ENCODE data around the gene IL2RA.
A peak's percentile ranks its signal among the peaks of the same experiment; 100 is the strongest.

The IL2RA gene

DNA sequence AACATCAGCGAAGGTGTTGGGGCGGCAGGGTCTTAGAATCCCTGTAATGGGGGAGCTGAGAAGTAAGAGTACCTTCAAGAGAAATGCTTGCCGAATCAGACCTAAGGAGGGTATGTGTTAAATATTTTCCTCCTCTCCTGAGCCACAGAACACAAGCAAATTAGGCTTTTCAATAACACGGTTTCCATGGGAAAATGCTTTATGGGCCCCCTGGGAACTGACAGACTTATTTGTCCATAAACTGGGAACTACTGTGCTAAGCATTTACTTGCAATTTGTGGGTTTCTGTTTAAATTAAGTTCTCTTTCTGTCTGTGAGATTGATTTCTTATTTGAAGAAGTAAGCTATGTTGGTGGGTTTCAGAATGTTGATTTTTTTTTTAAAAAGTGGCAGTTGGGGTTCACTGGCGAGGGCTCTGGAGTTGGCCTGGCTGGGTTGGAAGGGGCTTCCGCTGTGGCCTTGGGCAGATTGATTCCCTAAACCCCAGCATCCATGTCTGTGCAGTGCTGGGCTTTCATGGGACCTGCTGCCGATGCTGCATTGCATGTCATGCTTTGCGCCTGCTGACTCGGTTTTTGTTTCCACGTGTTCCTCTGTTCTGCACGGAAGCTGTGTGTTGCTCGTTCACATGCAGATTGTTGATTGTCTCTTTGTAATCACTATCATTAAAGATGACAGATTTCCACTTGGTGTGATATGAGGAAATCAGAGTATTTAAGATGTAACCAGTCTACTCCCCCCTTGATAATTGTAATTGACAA, 33.8 kb upstream of the IL2RA start:
- Histone ChIP-seq H2AK5ac (ENCODE audit: low read length) (no peak overlapping the region), H3K9ac (ENCODE audit: low read length) (no peak overlapping the region), H4K12ac (ENCODE audit: low read depth, low read length) (no peak overlapping the region), H3K27me3 (ENCODE audit: insufficient read depth, low read length) (no peaks in the 10 kb centered on the region), H3K9me3 (ENCODE audit: insufficient read depth, low read depth, low read length) (no peaks in the 10 kb centered on the region), H4K8ac (ENCODE audit: low read depth, low read length) (no peak overlapping the region), H3K79me2 (ENCODE audit: control insufficient read depth, insufficient read depth, low read length, poor library complexity) (peaks cover 9% of the 10 kb centered on the region), H2BK5ac (ENCODE audit: low read depth, low read length, poor library complexity) (no peak overlapping the region), H3K14ac (ENCODE audit: low read length) (no peak overlapping the region), H4K91ac (ENCODE audit: low read depth, low read length) (no peak overlapping the region), H2BK12ac (ENCODE audit: low read length) (no peak overlapping the region), H3K4me1 (ENCODE audit: control insufficient read depth in 1 of 2, insufficient read depth in 2 of 2, low read length in 2 of 2) (peaks cover 0 to 2% of the 10 kb centered on the region in 2 experiments), H3K4ac (ENCODE audit: low read depth, low read length) (peak overlapping the region; percentile 76), H3K4me2 (ENCODE audit: low read length) (no peak overlapping the region), H3K23ac (ENCODE audit: low read length) (no peak overlapping the region), H3K36me3 (ENCODE audit: control insufficient read depth in 1 of 2, insufficient read depth in 2 of 2, low read length in 2 of 2) (peaks cover 4 to 11% of the 10 kb centered on the region in 2 experiments), H2AFZ (ENCODE audit: insufficient read depth, low read length, poor library complexity) (no peak overlapping the region), H3K18ac (ENCODE audit: low read length) (no peak overlapping the region), H2BK120ac (ENCODE audit: insufficient read depth, low read length, poor library complexity) (no peak overlapping the region), H3K79me1 (ENCODE audit: low read length) (no peaks in the 10 kb centered on the region), H3K4me3 (ENCODE audit: low read depth, low read length) (no peak overlapping the region), H3K27ac (ENCODE audit: low read depth, low read length) (no peak overlapping the region)
- no peak for DNase-seq
- WGBS (ENCODE audit: extremely low coverage, insufficient coverage, insufficient read length) = no CpG with 5 or more reads among the region's 12 CpGs

DNA sequence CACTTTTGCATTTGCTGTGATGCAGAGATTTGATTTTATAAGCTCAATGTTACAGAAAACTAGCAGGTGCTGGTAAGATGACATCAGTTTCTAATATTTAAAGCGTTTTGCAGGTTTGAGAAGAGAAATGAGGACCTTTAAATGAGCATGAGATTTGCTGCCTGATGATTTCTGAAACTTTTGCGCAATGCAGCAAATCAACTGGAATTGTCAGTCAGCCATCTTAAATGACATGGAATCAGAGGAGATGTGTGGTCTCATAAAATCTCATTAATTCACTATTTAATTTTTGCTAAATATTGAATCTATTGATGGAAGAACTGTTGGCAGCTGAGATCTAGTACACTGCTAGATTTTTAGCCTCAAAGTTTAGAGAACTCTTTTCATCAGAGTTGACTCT, 30.6 kb upstream of the IL2RA start:
- no peak overlapping the region for H2BK12ac ChIP-seq (ENCODE audit: low read length)
- H2BK120ac ChIP-seq (ENCODE audit: insufficient read depth, low read length, poor library complexity) = no peak overlapping the region
- no peak overlapping the region for H3K23ac ChIP-seq (ENCODE audit: low read length)
- no peak overlapping the region for H3K4me2 ChIP-seq (ENCODE audit: low read length)
- H3K27ac ChIP-seq (ENCODE audit: low read depth, low read length) = no peak overlapping the region
- H3K9ac ChIP-seq (ENCODE audit: low read length) = no peak overlapping the region
- H4K12ac ChIP-seq (ENCODE audit: low read depth, low read length) = no peak overlapping the region
- H3K18ac ChIP-seq (ENCODE audit: low read length) = no peak overlapping the region
- peaks cover 5% of the 10 kb centered on the region for H3K79me1 ChIP-seq (ENCODE audit: low read length)
- H3K79me2 ChIP-seq (ENCODE audit: control insufficient read depth, insufficient read depth, low read length, poor library complexity) = peaks cover 18% of the 10 kb centered on the region
- H3K4me3 ChIP-seq (ENCODE audit: low read depth, low read length) = no peak overlapping the region
- peak overlapping the region; percentile 66 for H3K4ac ChIP-seq (ENCODE audit: low read depth, low read length)
- no peak overlapping the region for H2AFZ ChIP-seq (ENCODE audit: insufficient read depth, low read length, poor library complexity)
- no CpG with 5 or more reads among the region's 2 CpGs for WGBS (ENCODE audit: extremely low coverage, insufficient coverage, insufficient read length)
- H3K4me1 ChIP-seq (ENCODE audit: control insufficient read depth in 1 of 2, insufficient read depth in 2 of 2, low read length in 2 of 2) = peaks cover 0 to 12% of the 10 kb centered on the region in 2 experiments
- no peak overlapping the region for H2AK5ac ChIP-seq (ENCODE audit: low read length)
- H4K8ac ChIP-seq (ENCODE audit: low read depth, low read length) = no peak overlapping the region
- no peaks in the 10 kb centered on the region for H3K27me3 ChIP-seq (ENCODE audit: insufficient read depth, low read length)
- no peak overlapping the region for H2BK5ac ChIP-seq (ENCODE audit: low read depth, low read length, poor library complexity)
- DNase-seq = no peak
- no peak overlapping the region for H4K91ac ChIP-seq (ENCODE audit: low read depth, low read length)
- H3K36me3 ChIP-seq (ENCODE audit: control insufficient read depth in 1 of 2, insufficient read depth in 2 of 2, low read length in 2 of 2) = peaks cover 4 to 6% of the 10 kb centered on the region in 2 experiments
- no peaks in the 10 kb centered on the region for H3K9me3 ChIP-seq (ENCODE audit: insufficient read depth, low read depth, low read length)
- H3K14ac ChIP-seq (ENCODE audit: low read length) = no peak overlapping the region

DNA sequence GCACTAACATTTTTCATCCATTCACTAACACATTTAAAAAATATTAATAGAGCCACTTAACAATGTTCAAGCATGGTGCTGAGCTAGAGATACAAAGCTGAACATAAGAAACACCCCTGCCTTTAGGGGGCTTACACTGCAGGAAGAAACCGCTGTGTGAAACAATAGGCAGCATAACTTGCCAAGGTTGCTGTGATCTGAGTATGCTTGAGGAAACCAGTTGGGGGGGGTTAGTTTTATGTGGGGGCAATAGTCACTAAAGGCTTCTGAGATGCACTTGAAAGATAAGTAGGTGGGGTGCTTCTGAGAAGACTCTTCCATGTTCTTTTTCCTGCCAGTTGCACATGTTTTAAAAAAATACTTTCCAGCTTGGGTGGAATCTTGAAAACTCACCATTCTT, 29.5 kb upstream of the IL2RA start:
- Histone ChIP-seq H2AK5ac (ENCODE audit: low read length) (no peak overlapping the region), H3K4me1 (ENCODE audit: control insufficient read depth in 1 of 2, insufficient read depth in 2 of 2, low read length in 2 of 2) (peaks cover 0 to 12% of the 10 kb centered on the region in 2 experiments), H4K91ac (ENCODE audit: low read depth, low read length) (no peak overlapping the region), H3K9me3 (ENCODE audit: insufficient read depth, low read depth, low read length) (no peaks in the 10 kb centered on the region), H4K12ac (ENCODE audit: low read depth, low read length) (no peak overlapping the region), H3K14ac (ENCODE audit: low read length) (no peak overlapping the region), H3K9ac (ENCODE audit: low read length) (no peak overlapping the region), H3K4me2 (ENCODE audit: low read length) (no peak overlapping the region), H3K79me1 (ENCODE audit: low read length) (peaks cover 5% of the 10 kb centered on the region), H2BK120ac (ENCODE audit: insufficient read depth, low read length, poor library complexity) (no peak overlapping the region), H3K27ac (ENCODE audit: low read depth, low read length) (no peak overlapping the region), H2BK5ac (ENCODE audit: low read depth, low read length, poor library complexity) (no peak overlapping the region), H3K4ac (ENCODE audit: low read depth, low read length) (peak overlapping the region; percentile 71), H3K36me3 (ENCODE audit: control insufficient read depth in 1 of 2, insufficient read depth in 2 of 2, low read length in 2 of 2) (no peaks in the 10 kb centered on the region), H3K18ac (ENCODE audit: low read length) (no peak overlapping the region), H3K23ac (ENCODE audit: low read length) (no peak overlapping the region), H2BK12ac (ENCODE audit: low read length) (no peak overlapping the region), H4K8ac (ENCODE audit: low read depth, low read length) (no peak overlapping the region), H2AFZ (ENCODE audit: insufficient read depth, low read length, poor library complexity) (no peak overlapping the region), H3K27me3 (ENCODE audit: insufficient read depth, low read length) (no peaks in the 10 kb centered on the region), H3K4me3 (ENCODE audit: low read depth, low read length) (no peak overlapping the region), H3K79me2 (ENCODE audit: control insufficient read depth, insufficient read depth, low read length, poor library complexity) (peaks cover 18% of the 10 kb centered on the region)
- DNase-seq = no peak
- no CpG with 5 or more reads among the region's 1 CpG for WGBS (ENCODE audit: extremely low coverage, insufficient coverage, insufficient read length)

DNA sequence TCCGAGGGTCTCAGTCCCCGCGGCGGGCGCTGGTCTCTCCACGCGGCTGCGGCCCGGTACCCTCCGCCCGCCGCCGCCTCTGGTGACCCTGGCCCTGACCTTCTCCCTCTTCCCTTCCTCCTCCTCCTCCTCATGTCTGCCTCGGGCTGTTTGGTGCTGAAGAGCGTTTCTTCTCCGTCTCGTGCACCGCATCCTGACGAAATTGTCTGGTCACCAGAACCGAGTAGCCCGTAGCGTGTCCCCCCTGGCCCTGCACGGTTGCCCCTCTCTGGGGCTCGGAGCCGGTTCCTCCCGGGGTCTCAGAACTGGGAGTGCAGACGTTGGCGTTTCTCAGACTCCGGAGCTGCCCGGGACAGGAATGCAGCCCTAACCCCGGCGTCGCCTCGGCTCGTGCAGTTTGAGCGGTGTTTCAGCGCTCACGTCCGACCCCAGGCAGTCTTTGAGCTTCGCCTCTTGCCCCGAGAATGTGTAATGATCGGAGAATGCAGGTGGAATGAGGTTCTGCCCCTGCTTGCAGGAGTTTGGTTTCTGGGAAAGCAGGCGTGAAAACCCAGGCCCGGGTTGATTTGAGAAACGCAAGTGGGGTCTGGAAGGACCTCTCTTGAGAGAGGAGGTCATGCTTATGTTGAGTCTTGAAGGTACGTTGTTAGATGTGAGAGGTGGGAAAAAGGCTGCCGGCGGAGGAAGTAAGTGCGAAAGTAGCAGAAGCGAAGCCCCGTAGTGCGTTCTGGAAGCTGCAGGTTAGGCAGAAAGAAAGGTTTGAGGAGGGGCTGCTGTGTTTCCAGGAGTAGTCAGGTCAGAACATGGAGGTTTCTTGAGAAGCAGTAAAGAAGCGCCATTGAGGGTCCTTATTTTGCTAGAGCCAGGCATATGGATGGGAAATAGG, 27.4 kb upstream of the IL2RA start:
- peak overlapping the region; percentile 98 for H3K9ac ChIP-seq (ENCODE audit: low read length)
- H4K12ac ChIP-seq (ENCODE audit: low read depth, low read length) = peak overlapping the region; percentile 88
- peak overlapping the region; percentile 92 for H3K14ac ChIP-seq (ENCODE audit: low read length)
- H3K27me3 ChIP-seq (ENCODE audit: insufficient read depth, low read length) = no peaks in the 10 kb centered on the region
- H3K9me3 ChIP-seq (ENCODE audit: insufficient read depth, low read depth, low read length) = no peaks in the 10 kb centered on the region
- DNase-seq = peak; percentile 81 to 85
- no peak overlapping the region for H3K23ac ChIP-seq (ENCODE audit: low read length)
- H2BK12ac ChIP-seq (ENCODE audit: low read length) = no peak overlapping the region
- peak overlapping the region; percentile 74 for H2BK120ac ChIP-seq (ENCODE audit: insufficient read depth, low read length, poor library complexity)
- peak overlapping the region; percentile 94 for H2AFZ ChIP-seq (ENCODE audit: insufficient read depth, low read length, poor library complexity)
- peak overlapping the region; percentile 94 for H3K4me2 ChIP-seq (ENCODE audit: low read length)
- peaks cover 0 to 12% of the 10 kb centered on the region in 2 experiments for H3K4me1 ChIP-seq (ENCODE audit: control insufficient read depth in 1 of 2, insufficient read depth in 2 of 2, low read length in 2 of 2)
- peak overlapping the region; percentile 93 for H3K4me3 ChIP-seq (ENCODE audit: low read depth, low read length)
- peaks cover 5% of the 10 kb centered on the region for H3K79me1 ChIP-seq (ENCODE audit: low read length)
- H2BK5ac ChIP-seq (ENCODE audit: low read depth, low read length, poor library complexity) = peak overlapping the region; percentile 90
- H3K27ac ChIP-seq (ENCODE audit: low read depth, low read length) = peak overlapping the region; percentile 83
- H3K4ac ChIP-seq (ENCODE audit: low read depth, low read length) = peak overlapping the region; percentile 96
- no peaks in the 10 kb centered on the region for H3K36me3 ChIP-seq (ENCODE audit: control insufficient read depth in 1 of 2, insufficient read depth in 2 of 2, low read length in 2 of 2)
- WGBS (ENCODE audit: extremely low coverage, insufficient coverage, insufficient read length) = no CpG with 5 or more reads among the region's 53 CpGs
- H3K18ac ChIP-seq (ENCODE audit: low read length) = peak overlapping the region; percentile 81
- peaks cover 11% of the 10 kb centered on the region for H3K79me2 ChIP-seq (ENCODE audit: control insufficient read depth, insufficient read depth, low read length, poor library complexity)
- peak overlapping the region; percentile 18 for H2AK5ac ChIP-seq (ENCODE audit: low read length)
- H4K91ac ChIP-seq (ENCODE audit: low read depth, low read length) = peak overlapping the region; percentile 85
- peak overlapping the region; percentile 87 for H4K8ac ChIP-seq (ENCODE audit: low read depth, low read length)
